ENCODE results near the gene CFAP119. TPM values are rescaled to one million over a fixed set of nuclear protein-coding genes. Genes with fewer than 3 reads are reported as not detected.

Gene CFAP119
- total RNA-seq, 1 experiment from 2014 or later, result 11.7 TPM

DNA sequence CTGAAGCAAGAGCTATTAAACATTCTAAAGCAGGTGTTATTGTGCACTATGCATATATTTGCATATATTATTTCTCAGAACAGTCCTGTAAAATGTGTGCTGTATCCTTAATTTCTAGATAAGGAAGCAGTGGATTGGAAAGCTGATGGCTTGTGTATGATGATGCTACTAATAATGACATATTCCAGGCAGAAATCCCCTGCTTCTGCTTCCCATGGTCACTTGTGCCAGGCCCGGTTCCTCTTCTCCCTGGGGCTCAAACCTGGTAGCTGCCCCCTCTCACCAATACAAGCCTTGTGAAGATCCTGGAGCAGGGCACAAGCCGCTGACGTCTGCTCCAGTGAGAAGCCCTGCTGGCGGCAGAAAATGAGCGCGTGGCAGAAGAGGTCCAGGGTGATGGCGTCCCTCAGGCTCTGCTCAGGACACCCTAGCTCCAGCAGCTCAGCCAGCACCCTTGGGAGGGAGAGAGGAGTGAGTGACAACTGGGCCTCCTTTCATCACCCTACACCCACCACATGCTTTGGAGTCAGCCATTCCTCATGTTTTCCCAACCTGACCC, 1.8 kb downstream of the CFAP119 start:
- ChIA-PET POLR2A (ENCODE audit: low non-redundant PET) (no interaction called here), CTCF (no interaction called here)
- Histone ChIP-seq H3K9me3 (ENCODE audit: low read depth, low read length, poor library complexity, severe bottlenecking) (no peaks in the 10 kb centered on the region), H3K27me3 (replicated peaks; ENCODE audit: insufficient read depth, low read depth, low read length, poor library complexity) (no peaks in the 10 kb centered on the region), H3K4me1 (ENCODE audit: insufficient read depth, low read length, poor library complexity, severe bottlenecking) (peaks cover 10% of the 10 kb centered on the region), H3K4me3 (ENCODE audit: low read depth, low read length, poor library complexity, severe bottlenecking) (peak overlapping the region; percentile 72), H3K36me3 (ENCODE audit: insufficient read depth, low read length, poor library complexity, severe bottlenecking) (peaks cover 27% of the 10 kb centered on the region), H3K27ac (ENCODE audit: low read depth, low read length, poor library complexity, severe bottlenecking) (no peak overlapping the region)
- DNase-seq (ENCODE audit: low spot score), result no peak
- BruUV-seq (replicated peaks), result no TSS peak
- TF ChIP-seq, protein P1, sequence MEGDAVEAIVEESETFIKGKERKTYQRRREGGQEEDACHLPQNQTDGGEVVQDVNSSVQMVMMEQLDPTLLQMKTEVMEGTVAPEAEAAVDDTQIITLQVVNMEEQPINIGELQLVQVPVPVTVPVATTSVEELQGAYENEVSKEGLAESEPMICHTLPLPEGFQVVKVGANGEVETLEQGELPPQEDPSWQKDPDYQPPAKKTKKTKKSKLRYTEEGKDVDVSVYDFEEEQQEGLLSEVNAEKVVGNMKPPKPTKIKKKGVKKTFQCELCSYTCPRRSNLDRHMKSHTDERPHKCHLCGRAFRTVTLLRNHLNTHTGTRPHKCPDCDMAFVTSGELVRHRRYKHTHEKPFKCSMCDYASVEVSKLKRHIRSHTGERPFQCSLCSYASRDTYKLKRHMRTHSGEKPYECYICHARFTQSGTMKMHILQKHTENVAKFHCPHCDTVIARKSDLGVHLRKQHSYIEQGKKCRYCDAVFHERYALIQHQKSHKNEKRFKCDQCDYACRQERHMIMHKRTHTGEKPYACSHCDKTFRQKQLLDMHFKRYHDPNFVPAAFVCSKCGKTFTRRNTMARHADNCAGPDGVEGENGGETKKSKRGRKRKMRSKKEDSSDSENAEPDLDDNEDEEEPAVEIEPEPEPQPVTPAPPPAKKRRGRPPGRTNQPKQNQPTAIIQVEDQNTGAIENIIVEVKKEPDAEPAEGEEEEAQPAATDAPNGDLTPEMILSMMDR (conservative IDR thresholded peaks at IDR 0.05; ENCODE audit: low read depth, low read length), result no peak
- no peak for TF ChIP-seq EZH2 (IDR thresholded peaks at IDR 0.05; ENCODE audit: borderline replicate concordance, low read depth, low read length, poor library complexity, severe bottlenecking)
- intact Hi-C loops (cut with micrococcal nuclease; ENCODE audit: unreplicated experiment), result no loop called here

DNA sequence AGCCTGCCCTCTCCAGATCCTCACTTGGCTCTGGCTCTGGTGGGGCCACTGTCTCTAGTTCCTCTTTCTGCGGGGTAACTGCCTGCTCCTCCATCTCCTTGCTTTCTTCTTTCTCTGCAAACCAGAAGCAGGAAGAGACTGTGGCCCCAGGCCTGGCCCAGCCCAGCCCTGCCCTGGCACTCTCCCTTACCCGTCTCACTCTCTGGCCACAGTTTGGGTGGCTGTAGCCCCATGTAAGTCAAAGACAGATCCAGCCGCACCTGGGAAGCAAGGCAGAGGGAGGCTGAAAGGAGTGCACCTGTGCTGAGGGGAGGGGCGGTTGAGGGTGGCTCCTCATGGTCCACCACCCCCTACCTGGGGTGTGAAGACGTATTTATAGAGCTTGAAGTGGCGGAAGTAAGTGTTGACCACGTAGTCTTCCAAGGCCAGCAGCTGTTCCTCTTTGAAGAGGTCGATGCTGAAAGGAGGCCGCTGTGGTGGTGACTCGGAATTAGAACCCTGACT, 2.8 kb downstream of the CFAP119 start:
- no peak overlapping the region for H3K4me3 ChIP-seq (ENCODE audit: low read depth, low read length, poor library complexity, severe bottlenecking)
- H3K4me1 ChIP-seq (ENCODE audit: insufficient read depth, low read length, poor library complexity, severe bottlenecking), result peaks cover 10% of the 10 kb centered on the region
- POLR2A ChIA-PET (ENCODE audit: low non-redundant PET), result no interaction called here
- no peaks in the 10 kb centered on the region for H3K9me3 ChIP-seq (ENCODE audit: low read depth, low read length, poor library complexity, severe bottlenecking)
- H3K36me3 ChIP-seq (ENCODE audit: insufficient read depth, low read length, poor library complexity, severe bottlenecking), result peaks cover 18% of the 10 kb centered on the region
- intact Hi-C loops (cut with micrococcal nuclease; ENCODE audit: unreplicated experiment), result no loop called here
- no peak for TF ChIP-seq EZH2 (IDR thresholded peaks at IDR 0.05; ENCODE audit: borderline replicate concordance, low read depth, low read length, poor library complexity, severe bottlenecking)
- TF ChIP-seq, protein P1 (conservative IDR thresholded peaks at IDR 0.05; ENCODE audit: low read depth, low read length), result no peak
- CTCF ChIA-PET, result no interaction called here
- BruUV-seq (replicated peaks), result no TSS peak
- H3K27me3 ChIP-seq (replicated peaks; ENCODE audit: insufficient read depth, low read depth, low read length, poor library complexity), result no peaks in the 10 kb centered on the region
- H3K27ac ChIP-seq (ENCODE audit: low read depth, low read length, poor library complexity, severe bottlenecking), result no peak overlapping the region
- no peak for DNase-seq (ENCODE audit: low spot score)

DNA sequence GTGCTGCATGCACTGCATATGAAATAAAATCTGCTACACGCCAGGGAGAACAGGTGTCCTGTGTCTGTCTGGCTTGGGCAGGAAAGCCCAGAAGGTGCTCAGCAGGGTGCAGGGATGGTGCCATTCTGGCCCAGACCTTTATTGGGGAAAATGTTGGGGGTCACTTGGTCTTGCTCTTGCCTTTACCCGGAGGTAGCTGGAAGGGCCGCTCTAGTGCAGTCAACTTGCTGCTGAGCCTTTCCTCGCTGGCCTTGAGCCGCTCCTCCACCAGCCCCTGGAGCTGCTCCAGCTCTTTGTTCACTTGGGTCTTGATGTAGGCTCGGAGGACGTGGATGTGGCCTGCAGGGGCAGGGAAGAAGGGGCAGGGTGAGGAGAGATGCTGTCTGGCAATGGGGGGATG, 4.5 kb downstream of the CFAP119 start:
- Histone ChIP-seq H3K9me3 (ENCODE audit: low read depth, low read length, poor library complexity, severe bottlenecking) (no peaks in the 10 kb centered on the region), H3K27ac (ENCODE audit: low read depth, low read length, poor library complexity, severe bottlenecking) (no peak overlapping the region), H3K4me3 (ENCODE audit: low read depth, low read length, poor library complexity, severe bottlenecking) (no peak overlapping the region), H3K4me1 (ENCODE audit: insufficient read depth, low read length, poor library complexity, severe bottlenecking) (no peaks in the 10 kb centered on the region), H3K36me3 (ENCODE audit: insufficient read depth, low read length, poor library complexity, severe bottlenecking) (peaks cover 14% of the 10 kb centered on the region), H3K27me3 (replicated peaks; ENCODE audit: insufficient read depth, low read depth, low read length, poor library complexity) (no peaks in the 10 kb centered on the region)
- no peak for TF ChIP-seq EZH2 (IDR thresholded peaks at IDR 0.05; ENCODE audit: borderline replicate concordance, low read depth, low read length, poor library complexity, severe bottlenecking)
- TF ChIP-seq, protein P1 (conservative IDR thresholded peaks at IDR 0.05; ENCODE audit: low read depth, low read length), result no peak
- intact Hi-C loops (cut with micrococcal nuclease; ENCODE audit: unreplicated experiment), result no loop called here
- no TSS peak for BruUV-seq (replicated peaks)
- ChIA-PET POLR2A (ENCODE audit: low non-redundant PET) (interaction anchor here (0.5 kb wide), 1 partner anchor 18 kb away, joined by 3 read pairs; no protein-coding TSS in a partner anchor), CTCF (no interaction called here)
- no peak for DNase-seq (ENCODE audit: low spot score)
